HG03159 (cell line): ENCODE measurements around the gene KIAA1958.
"Not testable (repeated sequence)": the region's sequence is repeated elsewhere in the genome, so short reads cannot be mapped to it uniquely, and the experiment has no call there.

Source experiments
- ATAC-seq: cut with Tn5 transposase; IDR thresholded peaks from one replicate; pipeline ENCODE4 v1.9.1; 2021; ENCODE audit warnings: mild to moderate bottlenecking, moderate library complexity; ENCODE audit not compliant: unreplicated experiment

KIAA1958 gene

DNA sequence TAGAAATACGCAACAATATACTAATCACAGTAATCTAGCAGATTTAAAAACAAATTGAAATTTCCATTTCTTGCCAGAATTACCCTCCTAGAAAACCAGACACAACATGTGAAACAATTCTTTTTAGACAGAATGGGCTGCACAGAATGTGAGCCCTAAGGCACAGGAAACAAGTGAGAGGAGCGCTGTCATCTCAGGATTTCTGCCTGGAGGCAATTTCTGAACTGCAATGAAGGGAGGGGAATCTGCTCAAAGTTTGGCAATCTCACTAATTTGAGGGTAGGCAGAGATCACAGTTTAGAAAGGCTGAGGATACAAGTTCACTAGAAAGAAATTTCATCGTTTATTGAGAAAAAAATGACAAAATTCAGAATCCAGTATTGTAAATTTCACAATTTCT, 161.0 kb downstream of the KIAA1958 start:
- no peak for ATAC-seq

DNA sequence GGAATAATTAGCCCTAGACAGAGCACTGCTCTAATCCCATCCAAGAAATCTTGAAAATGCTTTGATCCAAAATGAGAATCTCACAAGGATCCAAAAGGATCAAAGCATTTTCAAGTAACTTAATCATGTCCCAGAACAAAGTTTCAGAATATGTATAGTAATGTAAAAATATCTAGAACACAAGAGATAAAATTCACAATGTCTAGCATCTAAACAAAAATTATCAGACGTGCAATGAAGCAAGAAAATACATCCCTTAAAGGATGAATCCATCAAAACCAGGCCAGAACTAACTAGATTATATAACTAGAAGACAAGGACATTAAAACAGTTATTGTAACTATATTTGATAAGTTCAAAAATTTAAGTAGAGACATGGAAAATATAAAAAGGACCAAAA, 162.0 kb downstream of the KIAA1958 start:
- ATAC-seq = no peak

DNA sequence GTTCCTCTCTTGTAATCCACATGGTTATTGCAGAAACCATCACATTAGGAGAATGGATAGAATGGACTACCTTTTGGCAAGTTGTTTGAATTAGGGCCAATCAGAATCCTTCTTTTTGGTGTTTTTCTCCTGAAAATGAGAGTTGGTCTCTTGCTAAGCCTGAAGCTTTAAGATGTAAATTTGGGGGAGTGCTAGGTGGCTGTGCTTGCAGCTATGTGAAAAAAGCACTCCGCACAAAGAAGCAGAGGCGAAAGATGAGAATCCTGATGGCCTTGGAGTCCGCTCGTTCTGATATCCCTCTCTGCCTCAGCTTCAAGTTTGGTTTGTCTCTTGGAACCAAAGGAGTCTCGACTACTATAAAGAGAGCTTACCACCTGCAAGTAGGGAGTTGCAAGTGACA, 167.7 kb downstream of the KIAA1958 start:
- ATAC-seq = no peak

DNA sequence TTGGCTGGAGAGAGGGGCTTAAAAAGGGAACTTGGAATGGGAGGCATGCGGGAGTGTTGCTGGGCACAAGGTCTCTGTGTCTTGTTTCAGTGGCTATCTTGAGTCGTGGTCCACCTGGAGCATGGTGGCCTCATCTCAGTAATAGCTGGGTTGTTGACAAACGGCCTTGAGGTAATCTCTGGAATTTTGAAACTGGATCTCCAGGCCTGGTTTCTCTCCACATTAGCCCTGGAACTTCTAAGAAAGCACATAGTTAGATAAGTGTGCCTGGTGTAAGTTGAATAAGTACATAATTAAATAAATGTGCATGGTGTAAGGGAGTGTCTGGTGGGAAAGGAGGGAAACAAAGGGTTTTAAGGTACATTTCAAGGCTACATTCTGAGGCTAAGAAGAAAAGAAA, 169.0 kb downstream of the KIAA1958 start:
- no peak for ATAC-seq

DNA sequence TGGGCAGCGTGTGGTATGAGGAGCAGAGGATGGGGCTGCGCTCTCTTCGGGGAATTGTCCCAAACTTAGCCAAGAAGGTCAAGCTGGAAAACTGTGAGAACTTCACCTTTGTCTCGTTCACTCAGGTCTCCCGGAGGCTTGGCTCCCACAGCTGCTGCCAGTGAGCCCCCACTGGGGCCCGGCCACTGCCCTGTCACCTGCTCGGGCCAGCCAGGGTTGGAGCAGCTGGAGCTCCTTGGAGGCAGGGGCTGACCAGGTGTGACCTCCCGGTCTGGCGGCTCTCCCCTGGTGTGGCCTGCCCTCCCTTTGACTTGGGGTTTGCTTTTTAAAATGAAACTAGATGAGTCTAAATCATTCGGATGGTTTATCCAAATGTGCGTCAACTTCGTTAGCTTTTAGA, 173.3 kb downstream of the KIAA1958 start:
- no peak for ATAC-seq

DNA sequence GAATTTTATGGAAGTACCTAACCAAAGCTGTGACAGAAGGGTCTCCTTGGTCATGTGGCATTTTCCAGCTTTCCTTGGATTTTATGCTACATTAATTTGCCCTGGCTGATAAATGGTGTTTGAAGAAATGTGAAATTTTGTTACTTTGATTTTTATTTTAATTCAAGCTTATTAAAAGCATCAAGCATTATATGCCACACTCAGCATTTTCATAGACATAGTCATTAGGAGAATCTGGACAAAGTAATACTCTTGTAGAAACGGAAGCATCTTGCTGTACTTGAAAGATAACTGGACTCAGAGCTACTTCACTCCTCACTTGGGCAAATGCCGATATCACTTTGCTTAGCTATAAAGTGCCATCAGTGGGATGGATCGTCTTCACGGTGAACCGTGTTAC, 177.1 kb downstream of the KIAA1958 start:
- no peak for ATAC-seq

DNA sequence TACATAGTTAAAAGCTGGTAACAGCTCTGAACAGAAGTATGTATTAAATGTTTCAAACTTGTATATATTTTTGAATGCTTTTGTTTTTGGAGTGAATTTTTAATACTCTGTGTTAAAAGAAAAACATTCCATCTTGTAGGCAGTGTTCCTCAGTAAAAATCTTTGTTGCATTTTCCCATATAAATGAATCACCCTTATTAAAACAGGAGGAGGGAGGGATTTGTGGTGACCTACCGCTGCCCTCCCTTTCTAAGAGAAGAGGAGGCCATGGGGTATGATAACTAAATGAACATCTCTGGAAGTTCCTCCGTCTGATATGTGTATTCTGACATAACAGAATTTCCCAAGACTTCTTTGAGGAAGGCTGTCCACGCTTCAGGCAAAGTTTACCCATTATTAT, 177.9 kb downstream of the KIAA1958 start:
- ATAC-seq = no peak

DNA sequence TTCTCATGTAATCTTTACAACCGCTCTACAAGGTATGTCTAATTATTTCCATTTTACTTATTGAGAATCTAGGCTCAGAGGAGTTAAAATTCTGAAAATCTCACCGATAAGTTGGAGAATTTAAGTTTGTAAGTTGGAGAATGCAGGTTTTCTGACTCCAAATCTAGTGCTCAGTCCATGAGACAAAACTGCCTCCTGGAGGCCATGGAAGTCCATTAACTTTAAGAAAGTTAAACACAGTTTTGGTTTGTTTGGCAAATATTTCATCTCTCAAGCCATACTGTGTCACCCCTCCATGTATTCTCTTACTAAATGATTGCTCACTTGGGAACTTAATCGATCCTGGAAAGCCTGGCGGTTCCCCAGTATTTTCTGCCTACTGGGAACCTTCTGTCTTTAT, 178.7 kb downstream of the KIAA1958 start:
- no peak for ATAC-seq

DNA sequence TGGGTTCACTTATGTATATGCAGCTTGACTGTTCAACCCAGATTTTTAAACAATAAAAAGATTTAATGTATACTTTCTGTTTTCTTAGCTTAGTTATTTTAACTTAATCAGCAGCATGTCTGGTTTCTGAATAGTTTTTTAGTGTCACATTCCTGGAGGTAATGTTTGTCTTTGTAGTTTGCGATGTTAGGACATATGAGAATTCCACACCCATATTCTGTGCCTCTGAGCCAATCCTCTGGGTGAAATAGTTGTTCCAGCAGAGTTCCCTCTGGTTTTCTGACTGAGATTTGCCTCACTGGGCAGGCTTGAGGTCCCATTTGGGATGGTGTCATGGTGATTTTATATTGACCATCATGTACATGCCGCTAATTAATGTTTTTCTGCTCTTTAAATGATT, 182.7 kb downstream of the KIAA1958 start:
- ATAC-seq = no peak

DNA sequence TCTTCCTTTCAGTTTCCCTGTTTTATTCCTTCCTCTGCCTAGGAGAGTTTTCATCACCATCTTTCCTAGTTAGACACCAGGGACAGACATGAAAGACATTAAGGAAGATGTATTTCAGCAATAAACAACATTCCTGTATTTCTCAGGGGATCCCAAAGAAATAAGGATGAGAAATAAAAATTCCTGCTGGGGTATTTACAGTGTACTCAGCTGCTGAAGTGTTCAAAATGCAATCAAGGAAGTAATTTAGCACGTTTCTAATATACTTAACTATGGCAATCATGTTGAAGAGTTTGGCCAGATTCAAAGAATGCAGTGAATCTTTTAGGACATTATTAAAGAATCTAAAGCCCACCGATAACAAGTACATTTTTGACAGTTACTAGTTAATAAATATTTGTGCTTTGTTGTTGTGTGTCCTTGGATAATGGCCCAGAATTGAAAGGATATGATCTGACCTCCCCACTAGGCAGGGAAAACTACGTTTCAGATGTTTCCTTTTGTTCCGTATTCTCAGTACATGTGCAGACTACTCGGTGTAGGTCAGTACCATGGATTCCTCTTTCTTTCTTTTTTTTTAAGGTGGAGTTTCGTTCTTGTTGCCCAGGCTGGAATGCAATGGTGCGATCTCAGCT, 184.5 kb downstream of the KIAA1958 start:
- ATAC-seq = no peak

DNA sequence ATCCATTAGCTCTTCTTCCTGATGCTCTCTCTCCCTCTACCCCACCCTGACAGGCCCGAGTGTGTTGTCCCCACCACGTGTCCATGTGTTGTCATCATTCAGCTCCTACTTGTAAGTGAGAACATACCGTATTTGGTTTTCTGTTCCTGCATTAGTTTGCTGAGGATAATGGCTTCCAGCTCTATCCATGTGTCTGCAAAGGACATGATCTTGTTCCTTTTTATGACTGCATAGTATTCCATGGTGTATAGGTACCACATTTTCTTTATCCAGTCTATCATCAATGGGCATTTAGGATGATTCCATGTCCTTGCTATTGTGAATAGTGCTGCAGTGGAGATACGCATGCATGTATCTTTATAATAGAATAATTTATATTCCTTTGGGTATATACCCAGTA, 186.6 kb downstream of the KIAA1958 start:
- not testable (repeated sequence) for ATAC-seq

DNA sequence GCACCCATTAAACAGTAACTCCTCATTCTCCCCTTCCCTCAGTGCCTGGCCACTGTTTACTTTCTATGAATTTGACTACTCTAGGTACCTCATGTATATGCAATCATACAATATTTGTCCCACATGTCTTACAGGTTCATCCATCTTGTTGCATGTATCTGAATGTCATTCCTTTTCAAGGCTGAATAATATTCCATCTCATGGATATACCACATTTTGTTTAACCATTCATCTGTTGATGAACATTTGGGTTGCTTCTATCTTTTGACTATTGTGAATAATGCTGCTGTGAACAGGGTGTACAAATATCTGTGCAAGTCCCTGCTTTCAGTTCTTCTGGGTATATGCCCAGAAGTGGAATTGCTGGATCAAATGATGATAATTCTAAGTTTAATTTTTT, 190.4 kb downstream of the KIAA1958 start:
- ATAC-seq = no peak

DNA sequence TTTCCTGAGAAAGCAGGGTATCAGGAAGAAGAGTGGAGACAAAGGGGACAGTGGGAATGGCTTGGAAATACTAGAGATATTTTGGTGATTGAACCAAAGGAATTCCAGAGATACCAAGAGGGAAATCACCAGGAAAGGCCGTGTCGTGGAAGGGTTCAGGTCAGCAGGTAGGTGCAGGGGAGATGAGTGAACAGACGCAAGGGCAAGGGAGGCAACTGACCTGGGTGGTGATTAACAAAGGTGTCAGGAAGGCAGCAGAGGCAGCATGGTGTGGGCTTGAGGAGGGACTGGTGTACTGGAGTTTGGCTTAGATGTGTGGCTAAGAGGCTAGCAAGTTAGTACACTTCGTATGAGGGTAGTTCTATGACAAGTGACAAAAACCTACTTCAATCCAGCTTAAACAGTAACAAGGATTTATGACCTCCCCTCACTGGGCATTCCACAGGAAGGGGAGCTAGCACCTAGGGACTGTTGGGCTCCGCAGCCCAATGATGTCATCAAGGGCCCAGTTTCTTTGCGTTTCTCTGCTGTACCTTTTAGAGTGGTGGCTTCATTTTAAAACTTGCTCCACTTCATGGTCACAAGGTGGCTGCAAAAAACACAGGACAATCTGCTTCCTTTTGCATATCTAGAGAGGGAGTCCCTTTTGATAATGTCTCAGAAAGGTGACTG, 194.2 kb downstream of the KIAA1958 start:
- ATAC-seq = no peak

DNA sequence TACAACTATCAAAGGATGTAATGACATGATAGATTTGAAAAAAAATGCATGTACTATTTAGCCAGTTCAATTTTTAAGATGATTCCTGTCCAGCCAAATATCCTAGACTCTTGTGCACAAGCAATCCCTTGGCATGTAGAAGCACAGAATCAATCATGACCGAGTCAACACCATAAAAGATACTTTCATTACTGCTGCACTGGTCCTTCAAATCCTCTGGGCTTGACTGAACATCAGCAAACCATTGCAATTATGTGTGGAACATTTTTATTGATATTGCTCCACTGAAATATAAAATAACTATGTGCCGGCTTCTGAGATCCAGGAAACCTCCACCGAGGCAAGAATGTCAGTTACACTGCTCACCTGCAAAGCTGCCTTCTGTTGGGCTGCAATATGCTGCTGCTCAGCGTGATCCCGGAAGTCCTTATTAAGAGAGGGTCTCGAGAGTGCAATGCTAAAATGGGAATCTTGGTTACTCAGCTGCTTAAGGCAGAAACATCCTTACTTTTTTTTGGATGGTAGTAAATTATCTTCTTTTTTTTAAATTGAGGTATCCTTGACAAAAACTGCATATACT, 202.6 kb downstream of the KIAA1958 start:
- ATAC-seq = no peak

DNA sequence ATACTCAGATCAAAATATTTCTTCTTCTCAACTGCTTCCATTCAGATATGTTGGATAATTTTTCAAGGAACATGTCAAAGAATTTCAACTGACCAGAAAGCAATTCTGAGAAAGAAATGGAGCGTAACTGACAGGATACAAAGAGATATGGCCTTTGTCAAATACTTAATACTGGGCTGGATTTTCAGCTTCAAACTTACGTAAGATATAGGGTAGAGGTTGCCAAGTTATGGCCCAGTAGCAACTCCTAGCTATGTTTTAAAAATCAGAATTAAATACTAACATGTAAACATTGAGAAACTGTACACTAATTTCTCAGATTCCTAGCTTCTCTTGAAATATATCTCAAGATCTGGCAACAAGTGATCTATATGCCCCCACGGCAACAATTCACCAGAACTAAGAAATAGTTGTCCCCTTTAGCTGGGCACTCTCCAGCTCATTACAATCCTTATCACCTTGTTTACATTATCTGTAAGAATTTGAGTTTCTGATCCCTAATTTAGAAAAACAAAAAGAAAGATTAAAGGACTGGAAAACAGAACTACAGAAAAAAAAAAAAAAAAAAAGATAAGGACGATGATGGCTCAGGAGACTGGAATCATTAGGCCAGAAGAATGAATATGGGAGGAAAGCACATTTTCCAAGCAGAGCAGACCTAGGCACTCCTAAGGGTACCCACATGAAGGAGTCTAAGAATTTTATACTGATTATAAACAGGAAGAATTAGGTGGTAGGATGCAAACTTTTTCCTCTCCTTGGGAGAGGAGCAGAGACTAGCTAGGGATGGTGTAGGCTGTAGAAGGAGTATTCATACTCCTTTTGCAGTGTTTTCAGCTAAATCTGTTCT, 208.3 kb downstream of the KIAA1958 start:
- no peak for ATAC-seq

DNA sequence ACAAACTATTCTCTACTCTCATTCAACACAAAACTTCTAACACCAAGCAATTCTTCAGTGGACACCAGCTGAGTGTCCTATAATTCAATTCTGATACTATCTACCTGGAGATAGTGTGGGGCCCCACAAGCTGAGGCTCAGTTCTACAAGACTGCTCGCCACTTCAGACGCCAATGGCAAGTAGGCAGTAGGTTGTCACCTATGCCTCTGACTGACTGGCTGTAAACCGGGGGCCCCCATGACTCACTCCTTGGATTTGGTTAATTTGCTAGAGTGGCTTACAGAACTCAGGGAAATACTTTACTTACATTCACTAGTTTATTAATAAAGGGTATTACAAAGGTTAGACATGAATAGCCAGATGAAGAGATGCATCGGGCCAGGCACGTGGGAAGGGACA, 209.8 kb downstream of the KIAA1958 start:
- no peak for ATAC-seq

DNA sequence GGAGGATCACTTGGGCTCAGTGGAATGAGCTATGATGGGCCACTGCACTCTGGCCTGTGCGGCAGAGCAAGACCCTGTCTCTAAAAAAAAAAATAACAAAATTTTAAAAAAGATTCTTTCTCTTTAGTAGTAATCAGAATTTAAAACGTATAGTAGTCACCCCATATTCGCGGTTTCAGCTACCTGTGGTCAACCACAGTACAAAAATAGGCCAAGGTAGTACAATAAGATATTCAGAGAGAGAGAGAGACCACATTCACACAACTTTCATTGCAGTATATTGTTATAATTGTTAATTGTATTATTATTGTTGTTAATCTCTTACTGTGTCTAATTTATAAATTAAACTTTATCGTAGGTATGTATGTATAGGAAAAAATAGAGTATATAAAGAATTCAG, 212.6 kb downstream of the KIAA1958 start:
- peak; percentile 89 for ATAC-seq

DNA sequence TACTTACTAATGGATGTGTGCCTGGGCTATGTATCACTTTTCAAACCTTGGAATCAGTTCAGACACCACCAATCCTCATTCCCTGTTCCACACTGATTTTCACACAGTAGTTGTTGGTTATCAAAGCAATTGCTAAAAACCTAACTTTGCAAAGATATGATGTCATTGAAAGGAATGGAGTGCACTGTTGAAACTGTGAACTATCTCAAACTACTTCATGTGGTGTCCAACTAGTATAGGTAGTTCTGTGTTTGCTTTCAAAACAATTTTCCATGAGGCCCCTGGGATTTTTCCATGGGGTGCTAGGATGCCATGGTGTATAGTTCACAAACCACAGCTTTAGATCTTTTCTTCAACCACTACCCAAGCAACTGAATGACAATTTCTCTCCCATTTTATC, 213.5 kb downstream of the KIAA1958 start:
- no peak for ATAC-seq

DNA sequence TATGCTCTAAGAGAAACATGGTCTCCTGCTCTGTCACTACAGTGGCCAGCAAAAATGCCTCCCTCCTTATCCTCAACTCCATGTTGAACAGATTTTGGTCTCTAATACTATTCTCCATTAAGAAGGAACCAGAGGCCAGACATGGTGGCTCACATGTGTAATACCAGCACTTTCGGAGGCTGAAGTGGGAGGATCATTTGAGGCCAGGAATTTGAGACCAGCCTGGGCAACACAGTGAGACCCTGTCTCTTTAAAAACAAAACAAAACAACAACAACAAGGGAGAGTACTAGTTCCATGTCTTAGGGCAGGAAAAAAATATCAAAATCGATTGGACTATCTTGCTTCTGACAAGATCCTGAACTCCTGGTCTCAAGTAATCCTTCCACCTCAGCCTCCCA, 216.7 kb downstream of the KIAA1958 start:
- no peak for ATAC-seq

DNA sequence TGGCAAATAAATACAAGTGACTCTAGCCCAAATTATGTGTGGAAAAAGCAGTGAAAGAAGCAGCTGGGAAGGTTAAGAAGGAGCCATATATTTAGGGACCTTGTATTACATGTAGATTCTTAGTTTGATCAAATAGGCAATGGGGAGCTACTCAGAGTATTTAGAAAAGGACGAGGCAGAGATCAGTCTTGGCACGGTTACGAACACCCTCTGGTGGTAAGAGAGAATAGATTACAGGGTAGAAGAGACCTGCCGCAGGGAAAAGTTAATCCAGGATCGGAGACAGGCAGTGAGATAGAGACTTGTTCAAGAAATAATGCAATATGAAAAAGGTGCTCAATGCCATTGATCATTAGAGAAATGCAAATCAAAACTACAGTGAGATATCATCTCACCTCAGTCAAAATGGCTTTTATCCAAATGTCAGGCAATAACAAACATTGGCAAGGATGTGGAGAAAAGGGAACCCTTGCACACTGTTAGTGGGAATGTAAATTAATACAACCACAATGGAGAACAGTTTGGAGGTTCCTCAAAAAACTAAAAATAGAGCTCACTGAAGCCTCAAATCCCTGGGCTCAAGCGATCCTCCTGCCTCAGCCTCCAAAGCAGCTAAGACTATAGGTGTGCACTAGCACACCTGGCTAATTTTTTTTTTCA, 219.3 kb downstream of the KIAA1958 start:
- no peak for ATAC-seq

DNA sequence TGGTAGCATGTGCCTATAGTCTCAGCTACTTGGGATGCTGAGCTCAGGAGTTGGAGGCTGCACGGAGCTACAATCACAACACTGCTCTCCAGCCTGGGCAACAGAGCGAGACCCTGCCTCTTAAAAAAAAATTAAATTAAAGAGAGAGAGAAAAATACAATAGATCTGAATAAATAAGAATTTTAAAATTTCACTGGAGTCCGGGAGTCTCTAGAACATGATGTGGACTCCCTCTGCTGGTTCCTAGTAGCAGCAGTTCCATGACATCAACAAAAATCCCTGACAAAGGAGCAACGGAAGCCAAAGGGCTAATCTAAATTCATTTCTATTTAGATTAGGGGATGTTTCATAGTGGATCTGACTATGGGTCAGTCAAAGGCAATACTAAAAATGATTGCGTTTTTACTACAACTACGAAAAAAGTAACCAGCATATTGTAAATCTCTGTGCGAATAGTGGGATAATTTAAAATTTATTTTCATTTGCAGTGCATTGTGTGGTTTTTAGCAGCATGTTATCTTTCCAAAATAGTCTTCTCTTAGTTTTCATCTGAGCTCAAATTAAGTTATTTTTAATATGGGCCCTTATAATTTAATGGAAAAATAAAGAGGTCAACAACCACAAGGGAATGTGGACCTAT, 224.5 kb downstream of the KIAA1958 start:
- ATAC-seq = no peak
